HCT116 (cell line): ENCODE data around the gene OGN. TPM values are rescaled to one million over a fixed set of nuclear protein-coding genes. Genes with fewer than 3 reads are reported as not detected.

Experiments
- ATAC-seq: fragments of 200-7000 bp; cut with Tn5 transposase; 2 replicates; pipeline ENCODE4 v1.9.1; 2020; ENCODE audit warnings: mild to moderate bottlenecking, moderate library complexity
- BruUV-seq: library from RNA; stranded (reverse); fragments of 400-500 nt; replicated peaks from 2 replicates; lab custom pipeline; 2021; lab: Mats Ljungman, UMichigan
- CTCF ChIA-PET: fragments of 300-600 bp; sonication (Branson Sonifier 250); formaldehyde crosslinking; loops from one replicate; lab custom pipeline; 2021; ENCODE audit warnings: antibody characterized with exemption; lab: Charles Lee
- POLR2A ChIA-PET: fragments of 300-600, 350-600 bp; sonication (Branson Sonifier 250); formaldehyde crosslinking; loops from one replicate; lab custom pipeline; 2021; ENCODE audit warnings: antibody characterized with exemption; lab: Charles Lee
- RAD21 ChIA-PET, 2 experiments: fragments of 300-600 bp; sonication (Branson Sonifier 250); formaldehyde crosslinking; loops; one replicate each; lab custom pipeline; 2023; ENCODE audit warnings: low total read pairs in 2 of 2; ENCODE audit not compliant: uncharacterized antibody in 2 of 2, unreplicated experiment in 2 of 2, low non-redundant PET in 1 of 2; lab: Charles Lee
- DNase-seq: peaks from one replicate; pipeline ENCODE4 v3.0.0-alpha.2; 2010; ENCODE audit warnings: low read depth, low spot score
- H2AFZ ChIP-seq: fragments of 200-600 bp; shearing (Covaris generic), sonication (generic); 2 replicates; pipeline ENCODE4 v1.6.1; 2017; ENCODE audit warnings: low read depth, mixed run types, mixed read lengths, antibody characterized with exemption, low read length; ENCODE audit not compliant: poor library complexity, severe bottlenecking
- H3K27ac ChIP-seq: 2 replicates; pipeline ENCODE4 v1.5.1; 2012; ENCODE audit warnings: low read depth, low read length
- H3K27me3 ChIP-seq: fragments of 200-600 bp; sonication (generic); 2 replicates; pipeline ENCODE4 v1.6.1; 2016; ENCODE audit warnings: mixed run types, low read length, mixed read lengths; ENCODE audit not compliant: insufficient read depth
- H3K36me3 ChIP-seq, 2 experiments: fragments of 200-500 bp in 1 of 2; fragments of 200-600 bp in 1 of 2; sonication (Bioruptor generic) in 1 of 2; sonication (generic) in 1 of 2; 2 replicates each; pipeline versions ENCODE4 v1.5.1 to v1.6.1; 2014 to 2016; ENCODE audit warnings: low read length in 2 of 2, inconsistent platforms in 1 of 2, mixed read lengths in 1 of 2, mixed run types in 1 of 2; ENCODE audit not compliant: insufficient read depth in 2 of 2, control insufficient read depth in 1 of 2
- H3K4me1 ChIP-seq, 2 experiments: fragments of 200-600 bp in 1 of 2; sonication (generic) in 1 of 2; 2 replicates each; pipeline versions ENCODE4 v1.5.1 to v1.6.1; 2012 to 2017; ENCODE audit warnings: low read length in 2 of 2, inconsistent platforms in 1 of 2, mild to moderate bottlenecking in 1 of 2, mixed read lengths in 1 of 2, mixed run types in 1 of 2, moderate library complexity in 1 of 2; ENCODE audit not compliant: insufficient read depth in 2 of 2, control insufficient read depth in 1 of 2
- H3K4me2 ChIP-seq: fragments of 200-600 bp; sonication (generic); 2 replicates; pipeline ENCODE4 v1.6.1; 2017; ENCODE audit warnings: mixed run types, low read length, mixed read lengths
- H3K4me3 ChIP-seq, 2 experiments: fragments of 200-600 bp in 1 of 2; sonication (generic) in 1 of 2; replicated peaks in 1 of 2; 2 replicates each; pipeline ENCODE4 v1.5.1; 2011 to 2016; ENCODE audit warnings: low read length in 2 of 2, control low read depth in 1 of 2, low read depth in 1 of 2, mild to moderate bottlenecking in 1 of 2, mixed read lengths in 1 of 2, mixed run types in 1 of 2
- H3K79me2 ChIP-seq: fragments of 200-600 bp; sonication (generic); 2 replicates; pipeline ENCODE4 v1.6.1; 2017; ENCODE audit warnings: mild to moderate bottlenecking, mixed run types, low read length, moderate library complexity, mixed read lengths; ENCODE audit not compliant: insufficient read depth
- H3K9ac ChIP-seq: fragments of 200-600 bp; sonication (generic); 2 replicates; pipeline ENCODE4 v1.6.1; 2016; ENCODE audit warnings: low read length, mixed read lengths
- H3K9me2 ChIP-seq: fragments of 200-600 bp; sonication (generic), shearing (Covaris generic); 2 replicates; pipeline ENCODE4 v1.6.1; 2017; ENCODE audit warnings: mixed run types, mild to moderate bottlenecking, moderate library complexity; ENCODE audit not compliant: insufficient read depth
- H3K9me3 ChIP-seq, 2 experiments: fragments of 200-500 bp in 1 of 2; fragments of 200-600 bp in 1 of 2; sonication (Bioruptor generic) in 1 of 2; sonication (generic) in 1 of 2; 2 replicates each; pipeline ENCODE4 v1.6.1; 2014 to 2017; ENCODE audit warnings: low read length in 2 of 2, mixed read lengths in 2 of 2, inconsistent platforms in 1 of 2, low read depth in 1 of 2, mild to moderate bottlenecking in 1 of 2, mixed run types in 1 of 2, moderate library complexity in 1 of 2; ENCODE audit not compliant: control insufficient read depth in 1 of 2, insufficient read depth in 1 of 2
- H4K20me1 ChIP-seq: fragments of 200-600 bp; sonication (generic), shearing (Covaris generic); 2 replicates; pipeline ENCODE4 v1.6.1; 2017; ENCODE audit warnings: mixed run types, mild to moderate bottlenecking, moderate library complexity; ENCODE audit not compliant: insufficient read depth
- ATF3 ChIP-seq: IDR thresholded peaks from 2 replicates; pipeline ENCODE4 v1.6.1; 2012
- CBX3 ChIP-seq: IDR thresholded peaks from 2 replicates; pipeline ENCODE4 v1.6.1; 2012; ENCODE audit warnings: low read depth
- EGR1 ChIP-seq: IDR thresholded peaks from 2 replicates; pipeline ENCODE4 v1.6.1; 2012; ENCODE audit warnings: low read depth
- EZH2 ChIP-seq: fragments of 200-600 bp; sonication (generic); IDR thresholded peaks from 2 replicates; pipeline ENCODE4 v1.6.1; 2017; ENCODE audit warnings: antibody characterized with exemption, mixed run types
- EZH2phosphoT487 ChIP-seq: fragments of 200-600 bp; IDR thresholded peaks from 2 replicates; pipeline ENCODE4 v1.6.1; 2018; ENCODE audit warnings: antibody characterized with exemption, borderline replicate concordance
- FOSL1 ChIP-seq: IDR thresholded peaks from 2 replicates; pipeline ENCODE4 v1.6.1; 2012; ENCODE audit warnings: low read depth
- MAX ChIP-seq: IDR thresholded peaks from 2 replicates; pipeline ENCODE4 v1.6.1; 2012
- POLR2A ChIP-seq: IDR thresholded peaks from 2 replicates; pipeline ENCODE4 v1.7.0; 2011; ENCODE audit warnings: borderline replicate concordance; ENCODE audit not compliant: insufficient read depth, insufficient read length; ENCODE audit errors: extremely low read depth
- POLR2AphosphoS5 ChIP-seq: IDR thresholded peaks from 2 replicates; pipeline ENCODE4 v1.6.1; 2011; ENCODE audit warnings: mild to moderate bottlenecking, low read depth, low read length, moderate library complexity
- RAD21 ChIP-seq: IDR thresholded peaks from 2 replicates; pipeline ENCODE4 v1.6.1; 2012; ENCODE audit warnings: low read depth, mild to moderate bottlenecking
- REST ChIP-seq: IDR thresholded peaks from 2 replicates; pipeline ENCODE4 v1.6.1; 2012; ENCODE audit warnings: low read depth
- SIN3A ChIP-seq: IDR thresholded peaks from 2 replicates; pipeline ENCODE4 v1.6.1; 2012; ENCODE audit warnings: low read depth
- SP1 ChIP-seq: IDR thresholded peaks from 2 replicates; pipeline ENCODE4 v1.6.1; 2012; ENCODE audit warnings: low read depth
- TCF7L2 ChIP-seq: IDR thresholded peaks from 2 replicates; pipeline ENCODE4 v1.7.0; 2011; ENCODE audit warnings: borderline replicate concordance, inconsistent platforms; ENCODE audit not compliant: insufficient read depth, insufficient read length; ENCODE audit errors: extremely low read depth
- YY1 ChIP-seq: IDR thresholded peaks from 2 replicates; pipeline ENCODE4 v1.6.1; 2011; ENCODE audit warnings: low read length, low read depth, moderate library complexity, mild to moderate bottlenecking; ENCODE audit not compliant: insufficient replicate concordance; ENCODE audit errors: extremely low read depth
- ZBTB33 ChIP-seq: IDR thresholded peaks from 2 replicates; pipeline ENCODE4 v1.6.1; 2011; ENCODE audit warnings: mild to moderate bottlenecking, low read length, moderate library complexity; ENCODE audit not compliant: insufficient replicate concordance; ENCODE audit errors: extremely low read depth
- ZFX ChIP-seq: fragments of 450-650 bp; IDR thresholded peaks from 2 replicates; pipeline ENCODE4 v1.6.1; 2017
- intact Hi-C: fragments of 100-400 bp; cut with micrococcal nuclease; formaldehyde crosslinking; loops from 2 replicates; pipeline ENCODE4 v1.10.0; 2022
- total RNA-seq: library from RNA; stranded (reverse); gene quantifications from one replicate; pipeline ENCODE4 v1.2.1, GENCODE V29; 2021; ENCODE audit not compliant: unreplicated experiment

OGN gene
- total RNA-seq, 1 experiment from 2014 or later: 0.15 TPM

GRCh38 chr9:92349771-92350739 is 54.3 kb downstream of the OGN start (continued):
- TF ChIP-seq SP1: no peak

- peaks cover 0 to 4% of the 10 kb centered on the region in 2 experiments; a peak in 1 of 4 replicates for H3K9me3 ChIP-seq
- H3K4me1 ChIP-seq: no peaks in the 10 kb centered on the region
- intact Hi-C loops: no loop called here
- no peaks in the 10 kb centered on the region for H4K20me1 ChIP-seq
- no TSS peak for BruUV-seq
- no peaks in the 10 kb centered on the region; a peak in 1 of 4 replicates for H3K36me3 ChIP-seq
- no peak overlapping the region for H3K9ac ChIP-seq
- no peaks in the 10 kb centered on the region for H3K27me3 ChIP-seq
- ATAC-seq: no peak
- H2AFZ ChIP-seq: no peak overlapping the region
- no peaks in the 10 kb centered on the region for H3K9me2 ChIP-seq
- CTCF ChIA-PET: no interaction called here
- no peak overlapping the region for H3K4me2 ChIP-seq
- H3K27ac ChIP-seq: no peak overlapping the region
- RAD21 ChIA-PET: no interaction called here
- H3K4me3 ChIP-seq: no peak overlapping the region
- H3K79me2 ChIP-seq: no peaks in the 10 kb centered on the region
- no peak for DNase-seq
- POLR2A ChIA-PET: no interaction called here
- TF ChIP-seq SIN3A: no peak
- no peak for TF ChIP-seq CBX3
- no peak for TF ChIP-seq RAD21
- no peak for TF ChIP-seq FOSL1
- TF ChIP-seq EZH2: no peak
- TF ChIP-seq ZBTB33: no peak
- TF ChIP-seq REST: no peak
- TF ChIP-seq TCF7L2: no peak
- no peak for TF ChIP-seq POLR2AphosphoS5
- TF ChIP-seq EZH2phosphoT487: no peak
- TF ChIP-seq YY1: no peak
- TF ChIP-seq ATF3: no peak
- no peak for TF ChIP-seq EGR1
- TF ChIP-seq SP1: no peak
- no peak for TF ChIP-seq MAX
- no peak for TF ChIP-seq POLR2A
- no peak for TF ChIP-seq ZFX
Observed at GRCh38 chr9:92345582-92345981, 58.8 kb downstream of the OGN start.
